Stimulated activated CD8-positive, alpha-beta memory T cell treated with anti-CD3 and anti-CD28 coated beads, Interleukin-12 subunit alpha, Interleukin-12 subunit beta, amount 100 ng/mL, for 4 hours (primary cell): ENCODE measurements around the gene ALDH16A1.
"Not testable (repeated sequence)": the region's sequence is repeated elsewhere in the genome, so short reads cannot be mapped to it uniquely, and the experiment has no call there.

Experiments used
- DNase-seq: peaks from one replicate; pipeline ENCODE4 v3.0.0-alpha.2; 2020; ENCODE audit warnings: low read depth

ALDH16A1 gene

DNA sequence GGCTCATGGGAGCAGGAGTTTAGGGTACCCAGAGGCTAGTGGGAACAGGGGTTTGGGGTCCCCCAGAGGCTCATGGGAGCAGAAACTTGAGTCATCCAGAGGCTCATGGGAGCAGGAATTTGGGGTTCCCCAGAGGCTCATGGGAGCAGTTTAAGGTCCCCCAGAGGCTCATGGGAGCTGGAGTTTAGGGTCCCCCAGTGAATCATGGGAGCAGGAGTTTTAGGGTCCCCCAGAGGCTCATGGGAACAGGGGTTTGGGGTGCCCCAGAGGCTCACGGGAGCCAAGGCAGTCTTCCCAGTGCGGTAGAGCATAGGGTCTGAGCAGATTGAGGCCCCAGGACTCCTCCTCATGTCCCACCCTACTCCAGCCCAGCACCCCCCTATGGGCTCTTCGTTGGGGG, 12.3 kb downstream of the ALDH16A1 start:
- no peak for DNase-seq

DNA sequence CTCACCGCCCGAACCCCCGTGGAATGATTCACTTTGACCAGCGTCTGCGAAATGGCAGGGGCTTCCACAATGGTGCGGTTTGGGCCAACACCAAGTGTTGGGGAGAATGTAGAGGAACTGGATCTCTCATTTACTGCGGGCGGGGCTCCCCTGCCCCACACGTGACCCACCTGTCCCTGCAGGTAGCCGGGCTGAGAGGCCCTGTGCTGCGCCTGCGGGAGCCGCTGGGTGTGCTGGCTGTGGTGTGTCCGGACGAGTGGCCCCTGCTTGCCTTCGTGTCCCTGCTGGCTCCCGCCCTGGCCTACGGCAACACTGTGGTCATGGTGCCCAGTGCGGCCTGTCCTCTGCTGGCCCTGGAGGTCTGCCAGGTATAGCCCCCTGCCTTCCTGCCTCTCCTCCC, 15.2 kb downstream of the ALDH16A1 start:
- DNase-seq = no peak

DNA sequence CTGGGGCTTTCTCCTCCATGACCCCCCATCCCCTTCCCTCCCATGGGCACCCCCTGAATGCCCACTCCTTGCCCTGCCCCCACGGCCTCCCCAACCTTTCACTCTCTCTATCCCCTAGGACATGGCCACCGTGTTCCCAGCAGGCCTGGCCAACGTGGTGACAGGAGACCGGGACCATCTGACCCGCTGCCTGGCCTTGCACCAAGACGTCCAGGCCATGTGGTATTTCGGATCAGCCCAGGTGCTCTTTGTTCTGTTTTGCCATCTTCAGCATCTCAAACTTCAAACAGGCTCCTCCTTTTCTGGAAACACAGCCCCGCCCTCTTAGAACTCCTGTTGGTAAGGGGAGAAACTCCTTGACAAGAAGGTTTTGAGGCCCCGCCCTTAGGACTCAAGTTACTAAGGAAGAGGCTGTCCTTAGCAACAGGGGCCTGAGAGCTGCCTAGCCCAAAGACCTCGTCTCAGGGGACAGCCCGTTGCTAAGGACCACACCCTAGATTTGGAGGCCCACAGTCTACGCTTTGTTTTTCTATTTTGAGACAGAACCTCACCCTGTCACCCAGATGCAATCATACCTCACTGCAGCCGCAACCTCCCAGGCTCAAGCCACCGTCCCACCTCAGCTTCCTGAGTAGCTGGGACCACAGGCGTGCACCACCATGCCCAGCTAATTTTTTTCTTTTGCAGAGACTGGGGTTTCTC, 15.9 kb downstream of the ALDH16A1 start:
- peak; percentile 60 for DNase-seq

DNA sequence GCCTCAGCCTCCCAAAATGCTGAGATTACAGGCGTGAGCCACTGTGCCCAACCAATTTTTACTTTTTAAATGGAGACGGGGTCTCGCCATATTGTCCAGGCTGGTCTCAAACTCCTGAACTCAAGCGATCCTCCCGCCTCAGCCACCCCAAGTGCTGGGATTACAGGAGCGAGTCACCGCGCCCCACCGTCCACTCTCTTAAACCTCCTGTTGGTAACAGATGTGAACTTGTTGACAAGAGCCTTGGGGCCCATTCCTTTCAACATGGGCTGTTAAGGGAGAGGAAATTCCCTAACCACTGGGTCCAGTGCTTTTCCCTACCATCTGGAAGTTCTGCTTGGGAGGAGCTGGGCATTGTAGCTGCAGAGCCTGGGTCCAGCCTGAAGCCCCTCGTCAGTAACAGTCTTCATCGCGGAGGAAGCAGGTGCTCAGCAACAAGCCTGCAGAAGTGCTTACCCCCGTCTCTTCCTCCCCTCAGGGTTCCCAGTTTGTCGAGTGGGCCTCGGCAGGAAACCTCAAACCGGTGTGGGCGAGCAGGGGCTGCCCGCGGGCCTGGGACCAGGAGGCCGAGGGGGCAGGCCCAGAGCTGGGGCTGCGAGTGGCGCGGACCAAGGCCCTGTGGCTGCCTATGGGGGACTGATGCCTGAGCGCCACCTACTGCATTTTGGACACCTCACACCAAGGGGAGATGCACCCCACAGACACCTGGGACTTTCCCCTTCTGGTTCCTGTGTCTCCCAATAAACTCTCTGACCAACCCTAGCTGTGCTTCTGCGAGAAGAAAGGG, 17.0 kb downstream of the ALDH16A1 start:
- DNase-seq = peak; percentile 73

DNA sequence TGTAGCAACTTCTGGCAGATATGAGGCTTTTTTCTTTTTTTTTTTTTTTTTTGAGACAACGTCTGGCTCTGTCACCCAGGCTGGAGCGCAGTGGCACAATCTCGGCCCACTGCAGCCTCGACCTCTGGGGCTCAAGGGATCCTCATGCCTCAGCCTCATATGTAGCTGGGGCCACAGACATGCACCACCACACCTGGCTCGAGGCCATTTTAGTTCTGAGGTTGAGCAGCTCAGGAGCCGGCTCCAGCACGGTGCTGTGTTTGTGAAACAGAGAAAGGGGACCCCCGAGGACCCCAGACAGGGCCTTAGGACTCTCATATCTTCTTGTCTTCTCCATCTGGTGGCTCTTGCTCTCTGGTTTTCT, 17.6 kb downstream of the ALDH16A1 start:
- DNase-seq = no peak

DNA sequence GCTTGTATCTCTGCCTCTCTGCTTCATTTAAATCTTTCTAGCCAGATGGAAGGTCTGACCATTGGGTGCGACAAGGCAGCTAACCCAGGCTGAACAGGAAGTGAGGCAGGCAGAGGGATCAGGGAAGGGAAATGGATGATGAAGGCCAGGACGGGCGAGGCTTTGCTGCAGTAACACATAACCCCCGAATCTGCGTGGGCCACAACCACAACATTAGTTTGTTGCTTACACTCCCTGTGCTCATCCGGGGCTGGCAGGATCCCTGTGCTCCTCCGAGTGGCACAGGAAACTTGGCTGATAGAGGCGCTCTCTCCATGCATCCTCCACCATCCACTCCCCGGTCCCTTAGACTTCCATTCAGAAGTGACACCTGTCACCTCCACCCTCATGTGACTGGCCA, 19.9 kb downstream of the ALDH16A1 start:
- DNase-seq = no peak

DNA sequence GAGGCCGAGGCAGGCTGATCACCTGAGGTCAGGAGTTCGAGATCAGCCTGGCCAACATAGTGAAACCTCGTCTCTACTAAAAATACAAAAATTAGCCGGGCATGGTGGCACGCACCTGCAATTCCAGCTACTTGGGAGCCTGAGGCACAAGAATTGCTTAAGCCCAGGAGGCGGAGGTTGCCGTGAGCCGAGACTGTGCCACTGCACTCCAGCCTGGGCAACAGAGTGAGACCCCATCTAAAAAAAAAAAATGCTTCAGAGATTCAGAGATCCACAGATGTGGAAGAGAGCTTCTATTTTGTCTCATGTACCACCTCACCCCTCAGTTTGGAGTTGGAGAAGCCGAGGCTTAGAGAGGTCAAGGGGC, 20.5 kb downstream of the ALDH16A1 start:
- not testable (repeated sequence) for DNase-seq

DNA sequence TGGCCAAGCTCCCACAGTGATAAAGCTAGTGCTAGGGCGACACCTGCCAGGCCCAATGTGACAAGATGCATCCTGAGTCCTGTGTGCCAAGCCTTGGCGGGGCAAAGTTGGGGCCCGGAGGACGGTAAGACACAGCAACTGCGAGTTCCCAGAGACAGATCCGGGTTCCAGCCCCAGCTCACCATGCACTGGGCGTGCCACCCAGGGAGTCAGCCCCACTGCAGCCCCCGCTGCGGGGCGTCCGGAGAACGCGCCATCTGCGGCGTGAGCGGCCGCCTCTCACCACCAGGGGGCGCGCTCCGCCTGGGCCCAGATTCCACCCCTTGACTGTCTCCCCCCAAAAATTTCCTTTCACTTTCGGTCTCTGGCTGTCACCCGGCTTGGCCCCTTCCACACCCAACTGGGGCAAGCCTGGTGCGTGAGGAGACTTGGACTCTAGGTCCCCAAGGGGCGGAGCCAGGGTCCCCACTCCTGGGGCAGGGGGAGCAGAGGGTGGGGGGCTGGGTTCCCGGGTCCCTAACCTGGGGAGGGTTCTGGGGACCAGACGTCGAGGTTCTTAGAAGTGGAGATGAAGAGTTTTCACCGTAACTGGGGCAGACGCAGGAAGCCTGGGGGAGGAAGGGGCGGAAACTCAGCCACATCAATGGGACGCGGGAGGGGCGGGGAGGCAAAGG, 21.0 kb downstream of the ALDH16A1 start, which contains the start of gene FLT3LG:
FLT3LG (plus strand) TSS at position 348 of the 674 bp plus-strand sequence. CDS start 425 bp downstream, outside the sequence.
- peak; percentile 81 for DNase-seq

DNA sequence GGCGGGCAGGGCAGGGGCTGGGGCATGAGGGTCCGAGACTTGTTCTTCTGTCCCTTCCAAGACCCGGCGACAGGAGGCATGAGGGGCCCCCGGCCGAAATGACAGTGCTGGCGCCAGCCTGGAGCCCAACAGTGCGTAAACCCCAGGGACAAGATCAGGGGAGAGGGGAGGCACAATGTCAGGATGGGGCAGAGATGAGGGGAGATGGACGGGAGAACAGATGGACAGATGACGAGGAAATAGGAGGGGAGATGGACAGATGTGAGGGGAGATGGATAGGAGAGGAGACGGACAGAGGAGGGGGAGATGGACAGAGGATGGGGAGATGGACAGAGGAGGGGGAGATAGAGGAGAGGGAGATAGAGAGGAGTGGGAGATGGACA, 21.5 kb downstream of the ALDH16A1 start:
- DNase-seq = no peak

DNA sequence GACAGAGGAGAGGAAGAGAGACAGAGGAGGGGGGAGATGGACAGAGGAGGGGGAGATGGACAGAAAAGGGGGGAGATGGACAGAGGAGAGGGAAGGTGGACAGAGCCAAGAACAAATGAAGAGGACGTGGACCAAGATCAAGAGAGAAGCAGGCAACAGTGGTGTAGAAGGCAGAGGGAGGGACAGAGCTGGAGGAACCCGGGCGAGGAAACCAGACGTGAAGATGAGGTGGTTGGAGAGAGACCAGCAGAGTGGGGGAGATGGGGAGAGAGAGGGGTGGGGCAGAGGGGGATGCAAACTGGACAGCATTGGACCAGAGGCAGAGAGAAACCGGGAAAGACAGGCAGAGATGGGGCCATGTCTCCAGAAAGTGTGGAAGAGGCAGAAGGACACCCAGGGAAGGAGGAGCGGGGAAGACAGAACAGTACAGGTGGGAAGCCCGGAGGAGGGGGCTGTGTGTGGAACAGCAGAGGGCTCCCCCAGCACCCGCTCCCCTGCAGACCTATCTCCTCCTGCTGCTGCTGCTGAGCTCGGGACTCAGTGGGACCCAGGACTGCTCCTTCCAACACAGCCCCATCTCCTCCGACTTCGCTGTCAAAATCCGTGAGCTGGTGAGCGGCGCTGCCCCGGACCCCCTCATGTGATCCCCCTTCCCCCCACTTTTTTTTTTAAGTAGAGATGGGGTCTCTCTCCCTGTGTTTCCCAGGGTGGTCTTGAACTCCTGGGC, 22.3 kb downstream of the ALDH16A1 start:
- no peak for DNase-seq

DNA sequence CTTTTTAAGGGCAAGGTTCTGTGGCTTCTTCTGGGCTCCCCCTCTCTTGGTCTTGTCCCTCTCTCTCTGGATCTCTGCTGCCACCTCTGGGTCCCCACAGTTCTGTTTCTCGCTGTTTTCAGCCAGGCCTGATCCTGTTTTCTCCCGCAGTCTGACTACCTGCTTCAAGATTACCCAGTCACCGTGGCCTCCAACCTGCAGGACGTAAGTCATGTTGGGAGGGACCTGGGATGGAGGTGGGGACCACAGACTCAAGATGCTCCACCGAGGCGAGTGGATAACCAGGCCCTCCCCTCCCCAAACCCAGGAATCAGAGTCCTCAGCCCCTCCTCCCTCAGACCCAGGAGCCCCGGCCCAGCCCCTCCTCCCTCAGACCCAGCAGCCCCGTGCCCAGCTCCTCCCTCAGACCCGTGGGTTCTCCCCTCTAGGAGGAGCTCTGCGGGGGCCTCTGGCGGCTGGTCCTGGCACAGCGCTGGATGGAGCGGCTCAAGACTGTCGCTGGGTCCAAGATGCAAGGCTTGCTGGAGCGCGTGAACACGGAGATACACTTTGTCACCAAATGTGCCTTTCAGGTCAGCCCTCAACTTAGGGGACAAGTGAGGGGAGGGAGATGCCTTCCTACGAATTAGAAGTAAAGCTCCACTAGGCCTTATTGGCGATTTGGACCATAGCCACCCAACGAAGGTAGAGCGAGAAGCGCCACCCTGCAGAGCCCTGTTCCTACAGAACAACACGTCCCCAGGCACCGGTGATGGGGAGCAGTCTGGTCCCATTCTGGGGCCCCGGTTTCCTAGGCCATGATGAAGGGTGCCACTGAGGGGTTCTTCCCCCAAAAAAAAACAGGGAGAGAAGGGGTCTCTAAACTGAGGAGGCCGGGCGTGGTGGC, 23.2 kb downstream of the ALDH16A1 start:
- DNase-seq = no peak

DNA sequence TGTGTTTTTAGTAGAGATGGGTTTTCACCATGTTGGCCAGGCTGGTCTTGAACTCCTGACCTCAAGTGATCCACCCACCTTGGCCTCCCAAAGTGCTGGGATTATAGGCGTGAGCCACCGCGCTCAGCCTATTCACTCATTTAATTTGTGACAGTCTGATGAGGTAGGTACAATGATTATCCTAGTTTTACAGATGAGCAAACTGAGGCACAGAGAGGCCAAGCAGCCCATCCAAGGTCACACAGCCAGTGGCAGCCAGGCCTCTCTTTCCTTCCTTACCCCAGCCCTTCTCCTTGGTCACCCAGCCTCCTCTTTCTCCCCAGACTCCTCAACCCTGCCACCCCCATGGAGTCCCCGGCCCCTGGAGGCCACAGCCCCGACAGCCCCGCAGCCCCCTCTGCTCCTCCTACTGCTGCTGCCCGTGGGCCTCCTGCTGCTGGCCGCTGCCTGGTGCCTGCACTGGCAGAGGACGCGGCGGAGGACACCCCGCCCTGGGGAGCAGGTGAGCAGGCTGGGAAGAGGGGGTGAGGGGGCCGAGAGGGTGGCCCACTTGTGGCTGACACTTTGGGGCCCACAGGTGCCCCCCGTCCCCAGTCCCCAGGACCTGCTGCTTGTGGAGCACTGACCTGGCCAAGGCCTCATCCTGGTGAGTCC, 27.1 kb downstream of the ALDH16A1 start:
- DNase-seq = no peak

DNA sequence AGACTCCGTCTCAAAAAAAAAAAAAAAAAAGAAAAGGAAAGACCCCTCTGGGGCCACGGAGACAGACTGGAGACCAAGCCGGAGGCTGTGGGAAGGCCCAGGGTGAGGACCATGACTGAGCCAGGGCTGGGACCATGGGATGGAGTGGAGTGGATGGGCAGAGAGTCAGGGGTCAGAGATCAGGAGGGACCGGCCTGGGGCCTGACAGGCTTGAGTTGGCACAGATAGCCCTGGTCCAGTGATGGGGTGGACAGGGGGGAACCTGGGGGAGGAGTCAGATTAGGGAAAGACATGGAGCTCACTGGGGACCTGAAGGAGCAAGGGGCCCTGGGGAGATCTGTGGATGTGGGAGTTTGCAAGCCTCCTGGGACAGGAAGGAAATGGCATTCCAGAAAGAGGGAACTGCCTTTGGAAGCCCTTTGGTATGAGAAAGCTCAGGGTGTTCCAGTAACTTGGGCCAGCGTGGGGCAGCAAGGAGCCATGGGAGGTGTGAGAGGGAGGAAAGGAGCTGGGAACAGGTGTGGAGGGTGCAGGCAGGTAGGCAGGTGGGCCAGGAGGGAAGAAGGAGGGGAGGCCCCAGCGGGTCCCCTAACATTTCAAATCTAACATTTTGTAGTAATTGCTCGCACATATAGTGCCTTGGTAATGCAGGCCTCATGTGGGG, 28.1 kb downstream of the ALDH16A1 start:
- DNase-seq = no peak

DNA sequence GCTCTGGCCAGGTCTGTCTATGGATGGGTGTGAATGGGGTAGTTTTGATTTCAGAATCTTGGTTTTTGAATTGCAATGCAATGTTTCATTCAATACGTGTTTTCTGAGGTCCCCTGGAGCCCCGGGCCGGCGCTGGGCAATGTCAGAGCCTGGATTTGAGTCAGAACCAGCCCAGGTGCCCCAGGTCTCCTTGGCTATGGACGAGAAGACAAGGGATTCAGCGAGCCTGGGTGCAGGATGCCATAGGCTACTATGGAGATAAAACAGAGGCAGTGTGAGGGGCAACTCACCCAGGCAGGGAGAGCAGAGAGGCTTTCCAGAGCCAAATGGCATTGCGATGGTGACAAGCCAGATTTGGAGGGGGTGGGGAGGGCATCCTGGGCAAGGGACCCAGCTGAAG, 33.2 kb downstream of the ALDH16A1 start:
- DNase-seq = no peak

DNA sequence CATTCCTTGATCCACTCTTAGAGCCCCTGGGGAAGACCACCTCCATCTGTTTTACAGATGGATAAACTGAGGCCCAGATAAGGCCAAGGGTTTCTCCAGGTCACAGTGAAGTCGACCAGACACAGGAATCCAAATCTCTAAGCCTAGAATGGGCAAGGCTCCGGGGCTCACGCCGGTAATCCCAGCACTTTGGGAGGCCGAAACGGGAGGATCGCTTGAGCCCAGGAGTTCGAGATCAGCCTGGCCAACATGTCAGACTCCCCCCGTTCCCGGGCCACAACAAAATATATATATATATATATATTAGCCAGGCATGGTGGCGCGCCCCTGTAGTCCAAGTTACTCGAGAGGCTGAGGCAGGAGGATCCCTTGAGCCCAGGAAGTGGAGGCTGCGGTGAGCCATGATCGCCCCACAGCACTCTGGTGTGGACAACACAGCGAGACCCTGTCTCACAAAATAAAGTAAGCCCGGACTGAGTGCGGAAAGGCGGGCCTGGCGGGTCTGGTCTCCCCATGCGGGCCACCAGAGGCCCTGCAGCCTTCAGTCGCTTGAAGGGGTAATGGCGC, 33.8 kb downstream of the ALDH16A1 start:
- DNase-seq = no peak

DNA sequence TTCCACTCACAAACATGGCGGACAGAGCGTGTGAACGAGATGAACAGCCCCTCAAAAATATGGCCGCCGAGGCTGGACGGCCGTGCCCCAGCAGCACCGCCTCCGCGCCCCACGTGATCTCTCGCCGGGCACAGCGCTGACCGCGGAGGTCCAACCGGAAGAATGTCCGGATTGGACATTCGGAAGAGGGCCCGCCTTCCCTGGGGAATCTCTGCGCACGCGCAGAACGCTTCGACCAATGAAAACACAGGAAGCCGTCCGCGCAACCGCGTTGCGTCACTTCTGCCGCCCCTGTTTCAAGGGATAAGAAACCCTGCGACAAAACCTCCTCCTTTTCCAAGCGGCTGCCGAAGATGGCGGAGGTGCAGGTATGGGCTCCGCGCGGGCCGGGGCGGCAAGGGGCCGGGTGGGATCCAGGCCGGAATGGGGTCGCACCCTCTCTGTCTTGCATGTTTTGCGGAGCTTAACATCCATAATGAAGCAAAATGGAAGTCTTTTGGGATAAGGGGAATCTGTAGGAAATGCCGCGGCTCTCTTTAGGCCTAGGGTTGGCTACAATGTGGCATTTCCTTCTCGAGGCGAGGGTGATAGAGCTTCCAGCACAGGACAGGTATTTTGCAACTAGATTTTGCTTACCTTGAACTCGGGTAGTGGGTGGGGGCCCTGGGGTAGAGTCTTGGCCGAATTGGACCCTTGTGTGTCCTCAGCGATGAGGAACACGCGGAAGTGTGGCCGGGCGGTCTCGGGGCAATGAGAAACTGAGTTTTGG, 34.4 kb downstream of the ALDH16A1 start, which contains the start of gene RPL13A:
RPL13A (plus strand) TSS at position 332 of the 769 bp plus-strand sequence; CDS start at position 354, 22 bp downstream.
- DNase-seq = peak; percentile 99

DNA sequence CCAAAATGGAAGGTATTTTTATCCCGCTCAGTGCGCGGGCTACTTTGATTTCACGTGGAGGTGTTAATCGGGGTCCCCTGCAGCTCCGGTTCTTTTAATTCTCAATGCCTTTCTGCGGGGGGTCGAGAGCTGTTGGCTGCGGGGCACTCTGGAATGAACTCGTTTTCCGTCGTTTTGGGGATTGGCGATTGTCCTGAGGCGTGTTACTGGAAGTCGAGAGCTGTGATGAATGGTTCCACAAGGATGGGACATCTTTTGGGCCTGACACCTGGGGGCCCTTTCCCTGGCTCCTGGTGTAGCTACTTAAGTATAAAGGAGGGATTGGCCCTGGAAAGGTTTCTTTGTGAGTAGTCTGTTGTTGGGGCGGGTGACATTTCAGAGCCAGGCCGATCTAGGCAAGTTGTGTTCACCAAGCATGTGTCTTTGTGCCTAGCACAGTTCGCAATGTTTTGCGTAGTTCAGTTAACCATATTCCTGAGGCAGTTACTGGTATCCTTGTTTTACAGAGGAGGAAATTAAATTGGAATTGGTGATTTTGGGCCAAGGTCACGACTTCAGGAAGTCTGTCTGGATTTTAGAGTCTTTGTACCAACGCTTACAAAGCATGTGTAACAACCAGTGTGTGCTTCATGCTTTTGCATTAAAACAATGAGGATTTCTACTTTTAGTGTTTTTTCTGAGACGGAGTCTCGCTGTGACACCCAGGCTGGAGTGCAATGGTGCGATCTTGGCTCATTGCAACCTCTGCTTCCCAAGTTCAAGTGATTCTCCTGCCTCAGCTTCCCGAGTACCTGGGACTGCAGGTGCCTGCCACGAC, 35.2 kb downstream of the ALDH16A1 start:
- no peak for DNase-seq

DNA sequence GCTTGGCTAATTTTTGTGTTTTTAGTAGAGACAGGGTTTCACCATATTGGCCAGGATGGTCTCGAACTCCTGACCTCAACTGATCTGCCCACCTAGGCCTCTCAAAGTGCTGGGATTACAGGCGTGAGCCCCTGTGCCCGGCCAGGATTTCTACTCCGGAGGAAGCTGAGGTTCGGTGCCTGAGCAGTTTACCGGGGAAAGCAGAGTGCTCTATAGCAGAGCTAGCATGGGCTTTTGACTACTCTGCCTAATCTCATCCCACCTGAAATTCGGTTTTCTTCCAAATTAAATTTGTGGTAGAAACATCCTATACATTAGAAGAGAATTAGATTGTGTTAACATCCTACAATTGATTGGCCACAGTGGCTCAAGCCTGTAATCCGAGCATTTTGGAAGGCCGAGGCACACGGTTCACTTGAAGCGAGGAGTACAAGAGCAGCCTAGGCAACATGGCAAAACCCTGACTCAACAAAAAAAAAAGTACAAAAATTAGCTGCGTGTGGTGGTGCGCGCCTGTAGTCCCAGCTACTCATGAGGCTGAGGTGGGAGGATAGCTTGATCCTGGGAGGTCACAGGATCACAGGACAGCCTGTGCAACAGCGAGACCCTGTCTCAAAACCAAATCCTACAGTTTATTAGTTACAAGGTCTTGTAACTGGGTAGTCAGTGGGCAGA, 36.0 kb downstream of the ALDH16A1 start:
- no peak for DNase-seq
